Left kidney (tissue), 8 donors: ENCODE data around the gene ZNF577. TPM values are rescaled to one million over a fixed set of nuclear protein-coding genes. Genes with fewer than 3 reads are reported as not detected.
"Not testable (repeated sequence)": the region's sequence is repeated elsewhere in the genome, so short reads cannot be mapped to it uniquely, and the experiment has no call there.

Experiments used
- DNase-seq: peaks from one replicate; pipeline ENCODE4 v3.0.0-alpha.2; 2013
- long read RNA-seq, 8 donors: transcript quantifications; one replicate each; lab custom pipeline, GENCODE V29; 2026
- polyA plus RNA-seq: library from polyadenylated mRNA; unstranded; fragments of 120-200 nt; gene quantifications from one replicate; pipeline ENCODE4 v1.2.1, GENCODE V29; 2013; ENCODE audit not compliant: insufficient read length

The ZNF577 gene
- 45.9 TPM for polyA plus RNA-seq
- long read RNA-seq, donor 1, partial matches to known transcripts = 5 of 6 reads
- long read RNA-seq, donor 1, other reads (novel, unspliced or antisense) = 0 of 6 reads
- long read RNA-seq, donor 2, partial matches to known transcripts = 10 of 15 reads
- long read RNA-seq, donor 2, other reads (novel, unspliced or antisense) = 0 of 15 reads
- long read RNA-seq, donor 3, partial matches to known transcripts = 5 of 7 reads
- long read RNA-seq, donor 3, other reads (novel, unspliced or antisense) = 0 of 7 reads
- long read RNA-seq, donor 4, partial matches to known transcripts = 0 of 1 reads
- long read RNA-seq, donor 4, other reads (novel, unspliced or antisense) = 0 of 1 reads
- long read RNA-seq, donor 5, transcript ZNF577-218 (7 exons, 1,865 nt) = major isoform, 5 of 17 reads
- long read RNA-seq, donor 5, partial matches to known transcripts = 6 of 17 reads
- long read RNA-seq, donor 5, other reads (novel, unspliced or antisense) = 0 of 17 reads
- long read RNA-seq, donor 6, partial matches to known transcripts = 0 of 6 reads
- long read RNA-seq, donor 6, other reads (novel, unspliced or antisense) = 0 of 6 reads
- long read RNA-seq, donor 7, partial matches to known transcripts = 10 of 18 reads
- long read RNA-seq, donor 7, other reads (novel, unspliced or antisense) = 0 of 18 reads
- long read RNA-seq, donor 8, partial matches to known transcripts = 0 of 7 reads
- long read RNA-seq, donor 8, other reads (novel, unspliced or antisense) = 0 of 7 reads

GRCh38 chr19:51887522-51888498, at the start of gene ZNF577:
Gene ZNF577, minus strand, starts transcription at chr19:51887951. Its CDS starts 7,569 bp downstream, at chr19:51880382.
- peak; percentile 94 for DNase-seq

GRCh38 chr19:51931921-51932320, 44.2 kb upstream of the ZNF577 start:
- DNase-seq = no peak

- DNase-seq = no peak
Measured at GRCh38 chr19:51927859-51928258, 40.1 kb upstream of the ZNF577 start.

GRCh38 chr19:51926784-51927741, 39.3 kb upstream of the ZNF577 start, which contains the start of gene ZNF613:
Gene ZNF613, plus strand, starts transcription at chr19:51927472. Its CDS starts 8,749 bp downstream, at chr19:51936221.
- DNase-seq = peak; percentile 95

GRCh38 chr19:51926426-51926783, 38.7 kb upstream of the ZNF577 start:
- DNase-seq = no peak

GRCh38 chr19:51921949-51922348, 34.2 kb upstream of the ZNF577 start:
- no peak for DNase-seq

GRCh38 chr19:51919606-51920005, 31.9 kb upstream of the ZNF577 start:
- DNase-seq = no peak

- no peak for DNase-seq
Measured at GRCh38 chr19:51916167-51916566, 28.4 kb upstream of the ZNF577 start.

- no peak for DNase-seq
Measured at GRCh38 chr19:51915324-51915867, 27.6 kb upstream of the ZNF577 start.

GRCh38 chr19:51907981-51908380, 20.2 kb upstream of the ZNF577 start:
- not testable (repeated sequence) for DNase-seq

- DNase-seq = not testable (repeated sequence)
Measured at GRCh38 chr19:51906108-51906507, 18.4 kb upstream of the ZNF577 start.

GRCh38 chr19:51905639-51906038, 17.9 kb upstream of the ZNF577 start:
- not testable (repeated sequence) for DNase-seq

- no peak for DNase-seq
Measured at GRCh38 chr19:51905206-51905605, 17.5 kb upstream of the ZNF577 start.

- peak; percentile 90 for DNase-seq
Measured at GRCh38 chr19:51904331-51905165, 16.8 kb upstream of the ZNF577 start, which contains the start of gene ZNF649. Gene ZNF649, minus strand, starts transcription at chr19:51905017. Its CDS starts 4,910 bp downstream, at chr19:51900107.

GRCh38 chr19:51903192-51903591, 15.4 kb upstream of the ZNF577 start:
- DNase-seq = no peak

GRCh38 chr19:51901860-51902259, 14.1 kb upstream of the ZNF577 start:
- DNase-seq = no peak

- DNase-seq = no peak
Measured at GRCh38 chr19:51891193-51891747, 3.5 kb upstream of the ZNF577 start.

GRCh38 chr19:51889934-51890333, 2.2 kb upstream of the ZNF577 start:
- DNase-seq = no peak

GRCh38 chr19:51884713-51885112, 3.0 kb downstream of the ZNF577 start:
- DNase-seq = no peak
